Placental epithelial cell (primary cell): Measurements from ENCODE around the gene LRRC74B. TPM values are rescaled to one million over a fixed set of nuclear protein-coding genes. Genes with fewer than 3 reads are reported as not detected.

Experiments used
- small RNA-seq: library from RNA; depleted of rRNA; stranded (forward); fragments of <200 nt; gene quantifications from one replicate; pipeline ENCODE3, GENCODE V24; 2012
- total RNA-seq: library from RNA; depleted of rRNA; stranded (reverse); fragments of >200 nt; gene quantifications from 2 replicates; pipeline ENCODE4 v1.2.3, GENCODE V29; 2012

LRRC74B gene
- total RNA-seq = not detected in 2 replicates

GRCh38 chr22:21045585-21046294 lies at the start of gene LRRC74B:
TSS of gene LRRC74B (plus strand) at chr22:21045946. CDS start at chr22:21045987, 41 bp downstream.

GRCh38 chr22:21001601-21002325 lies 44.0 kb upstream of the LRRC74B start, which contains the start of gene THAP7:
TSS of gene THAP7 (minus strand) at chr22:21002118. CDS start at chr22:21001911, 207 bp downstream.

GRCh38 chr22:21014726-21015465 lies 30.9 kb upstream of the LRRC74B start, which contains the start of gene P2RX6:
TSS of gene P2RX6 (plus strand) at chr22:21015165. CDS start at chr22:21015175, 10 bp downstream.

GRCh38 chr22:21032037-21032867 lies 13.5 kb upstream of the LRRC74B start, which contains the start of gene SLC7A4:
TSS of gene SLC7A4 (minus strand) at chr22:21032561. CDS start at chr22:21031812, 749 bp downstream.

Small RNA genes within 50 kb of the gene (small RNA-seq; reads per million reads assigned to genes)
- gene MIR649 = not detected

Other genes starting within 250 kb of the LRRC74B start
- gene PI4KA, start 187.1 kb upstream of the LRRC74B start, total RNA-seq = 43.6 and 49.9 TPM in 2 replicates
- gene SNAP29, start 186.9 kb upstream of the LRRC74B start, total RNA-seq = 9.0 and 9.2 TPM in 2 replicates
- 36.9 and 39.7 TPM in 2 replicates for gene CRKL, start 128.5 kb upstream of the LRRC74B start, total RNA-seq
- 0.43 and 2.0 TPM in 2 replicates for gene AIFM3, start 78.7 kb upstream of the LRRC74B start, total RNA-seq
- 45.1 and 53.0 TPM in 2 replicates for gene LZTR1, start 63.6 kb upstream of the LRRC74B start, total RNA-seq
- gene THAP7, start 43.8 kb upstream of the LRRC74B start, total RNA-seq = 23.3 and 26.7 TPM in 2 replicates
- not detected in 2 replicates for gene P2RX6, start 30.8 kb upstream of the LRRC74B start, total RNA-seq
- not detected in 2 replicates for gene SLC7A4, start 13.4 kb upstream of the LRRC74B start, total RNA-seq